ENCODE measurements around the gene PRUNE2. TPM values are rescaled to one million over a fixed set of nuclear protein-coding genes. Genes with fewer than 3 reads are reported as not detected.
A peak's percentile ranks its signal among the peaks of the same experiment; 100 is the strongest.

The PRUNE2 gene
- total and polyA plus RNA-seq, 5 experiments from 2014 or later = not detected

GRCh38 chr9:76665458-76665857 lies 240.5 kb downstream of the PRUNE2 start:
- Mint-ChIP-seq H3K4me1 (peaks cover 0 to 10% (median 0%) of the 10 kb centered on the region in 4 donors), H3K36me3 (no peaks in the 10 kb centered on the region), H3K4me3 (no peak overlapping the region), H3K27ac (no peak overlapping the region), H3K27me3 (peaks cover 0 to 16% (median 2%) of the 10 kb centered on the region in 5 donors), H3K9me3 (no peaks in the 10 kb centered on the region)
- ATAC-seq = no peak
- POLR2A ChIA-PET = no interaction called here
- DNase-seq = no peak

DNA sequence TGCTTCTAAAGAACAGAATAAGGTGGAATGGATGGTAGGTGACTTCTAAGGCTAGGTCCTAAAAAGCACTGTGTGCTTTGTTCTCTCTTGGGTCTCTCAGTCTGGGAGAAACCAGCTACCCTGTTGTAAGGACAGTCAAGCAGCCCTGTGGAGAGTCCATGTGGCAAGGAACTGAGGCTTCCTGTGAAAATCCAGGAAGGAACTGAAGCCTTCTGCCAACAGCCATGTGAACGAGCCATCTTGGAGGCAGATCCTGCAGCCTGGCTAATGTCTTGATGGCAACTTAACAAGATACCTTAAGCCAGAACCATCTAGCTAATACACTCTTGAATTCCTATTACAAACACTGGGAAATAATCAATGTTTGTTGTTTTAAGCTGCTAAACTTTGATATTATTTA lies 241.8 kb downstream of the PRUNE2 start:
- Mint-ChIP-seq H3K36me3 (no peaks in the 10 kb centered on the region), H3K9me3 (no peaks in the 10 kb centered on the region), H3K4me3 (no peak overlapping the region), H3K27me3 (peaks cover 0 to 16% (median 2%) of the 10 kb centered on the region in 5 donors), H3K4me1 (peaks cover 0 to 10% (median 0%) of the 10 kb centered on the region in 4 donors), H3K27ac (no peak overlapping the region)
- DNase-seq (no peak), ATAC-seq (no peak)
- POLR2A ChIA-PET = no interaction called here

GRCh38 chr9:76662476-76663281 lies 243.2 kb downstream of the PRUNE2 start:
- Mint-ChIP-seq H3K27me3 (peaks cover 0 to 12% (median 1%) of the 10 kb centered on the region in 5 donors), H3K27ac (no peak overlapping the region), H3K4me1 (peaks cover 0 to 19% (median 4%) of the 10 kb centered on the region in 4 donors), H3K9me3 (no peaks in the 10 kb centered on the region), H3K36me3 (no peaks in the 10 kb centered on the region), H3K4me3 (peak overlapping the region in 1 of 10 donors; percentile 2)
- DNase-seq = no peak
- no peak for ATAC-seq
- POLR2A ChIA-PET = no interaction called here

GRCh38 chr9:76658510-76659231 lies 247.2 kb downstream of the PRUNE2 start:
- Mint-ChIP-seq H3K27ac (no peak overlapping the region), H3K4me3 (no peak overlapping the region), H3K27me3 (peaks cover 0 to 1% (median 0%) of the 10 kb centered on the region in 5 donors), H3K9me3 (no peaks in the 10 kb centered on the region), H3K36me3 (no peaks in the 10 kb centered on the region), H3K4me1 (peaks cover 2 to 51% (median 15%) of the 10 kb centered on the region in 4 donors)
- POLR2A ChIA-PET = no interaction called here
- peak in 3 of 10 donors; percentile 12 to 28 (median 22) for DNase-seq
- ATAC-seq = peak; percentile 65 to 68

DNA sequence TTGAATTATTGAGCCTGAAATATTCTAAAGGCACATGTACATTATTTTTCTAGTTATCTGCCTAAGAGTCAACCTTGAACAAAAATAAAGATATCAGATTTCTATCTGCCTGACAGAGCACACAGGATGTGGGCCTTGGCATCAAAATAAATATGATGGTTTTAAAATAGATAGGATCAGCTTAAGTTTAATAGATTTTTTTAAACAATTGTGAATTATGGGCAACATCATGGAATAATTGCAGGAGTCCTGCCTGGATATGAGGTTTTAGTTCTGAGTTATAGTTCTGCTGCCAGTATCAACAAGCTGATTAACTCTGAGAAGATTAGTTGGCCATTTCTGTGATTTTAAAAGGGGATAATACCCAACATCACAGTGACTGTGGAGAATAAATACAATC lies 248.6 kb downstream of the PRUNE2 start:
- Mint-ChIP-seq H3K27ac (peak overlapping the region in 1 of 10 donors; percentile 55), H3K27me3 (peaks cover 0 to 1% (median 0%) of the 10 kb centered on the region in 5 donors), H3K4me3 (no peak overlapping the region), H3K9me3 (no peaks in the 10 kb centered on the region), H3K4me1 (peaks cover 2 to 54% (median 18%) of the 10 kb centered on the region in 4 donors), H3K36me3 (no peaks in the 10 kb centered on the region)
- ATAC-seq (no peak), DNase-seq (no peak)
- POLR2A ChIA-PET = no interaction called here

DNA sequence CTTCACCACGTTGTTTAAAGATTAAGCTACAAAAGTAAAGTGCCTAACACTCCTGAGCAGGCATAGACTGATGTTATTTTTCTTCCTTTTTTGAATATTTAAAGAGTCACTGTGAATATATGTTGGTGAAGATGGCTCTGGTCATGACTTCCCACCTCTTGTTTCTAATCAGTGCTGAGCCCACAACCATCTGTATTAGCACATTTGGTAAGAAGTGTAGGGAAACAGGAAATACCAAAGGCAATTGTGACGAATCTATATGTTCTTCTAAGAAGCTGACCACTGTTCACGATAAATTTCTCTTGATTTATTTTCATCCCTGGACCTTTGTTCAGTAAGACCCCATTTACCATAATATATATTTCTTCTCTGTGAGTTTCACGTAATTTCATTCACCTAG lies 249.9 kb downstream of the PRUNE2 start:
- H3K4me3 Mint-ChIP-seq = no peak overlapping the region
- no peaks in the 10 kb centered on the region for H3K9me3 Mint-ChIP-seq
- peak overlapping the region in 1 of 10 donors; percentile 55 for H3K27ac Mint-ChIP-seq
- POLR2A ChIA-PET = no interaction called here
- no peak for DNase-seq
- ATAC-seq = no peak
- H3K4me1 Mint-ChIP-seq = peaks cover 5 to 67% (median 30%) of the 10 kb centered on the region in 4 donors
- H3K27me3 Mint-ChIP-seq = peaks cover 0 to 1% (median 0%) of the 10 kb centered on the region in 5 donors
- no peaks in the 10 kb centered on the region for H3K36me3 Mint-ChIP-seq

- H3K4me1 Mint-ChIP-seq = peaks cover 8 to 73% (median 37%) of the 10 kb centered on the region in 4 donors
- H3K9me3 Mint-ChIP-seq = no peaks in the 10 kb centered on the region
- peak overlapping the region in 7 of 10 donors; percentile 2 to 72 (median 55) for H3K27ac Mint-ChIP-seq
- H3K36me3 Mint-ChIP-seq = no peaks in the 10 kb centered on the region
- no peak for DNase-seq
- peaks cover 0 to 1% (median 0%) of the 10 kb centered on the region in 5 donors for H3K27me3 Mint-ChIP-seq
- POLR2A ChIA-PET = no interaction called here
- ATAC-seq = peak in 1 of 2 donors; percentile 38
- H3K4me3 Mint-ChIP-seq = peak overlapping the region in 2 of 10 donors; percentile 36 to 64
These were observed 250.8 kb downstream of the PRUNE2 start for GRCh38 chr9:76655121-76655541.

DNA sequence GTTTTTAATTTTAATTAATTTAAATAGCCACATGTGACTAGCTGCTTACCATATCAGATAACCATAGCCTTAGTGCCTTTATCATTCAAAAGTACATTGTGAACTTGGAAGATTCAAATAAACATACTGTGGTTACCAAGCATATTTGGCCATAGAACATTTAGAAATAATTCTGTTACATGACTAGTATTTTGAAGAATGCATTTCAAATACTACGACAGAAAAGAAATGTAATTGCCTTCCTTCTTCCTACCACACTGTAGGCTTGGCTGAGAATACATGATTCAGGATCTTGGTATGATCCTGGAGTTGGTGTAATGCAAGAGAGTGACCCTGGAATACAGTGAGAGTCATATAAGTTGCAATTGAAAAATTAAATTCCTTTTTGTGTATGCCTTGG lies 251.3 kb downstream of the PRUNE2 start:
- Mint-ChIP-seq H3K4me1 (peaks cover 8 to 73% (median 37%) of the 10 kb centered on the region in 4 donors), H3K27me3 (peaks cover 0 to 1% (median 0%) of the 10 kb centered on the region in 5 donors), H3K27ac (peak overlapping the region in 4 of 10 donors; percentile 2 to 55 (median 17)), H3K9me3 (no peaks in the 10 kb centered on the region), H3K4me3 (peak overlapping the region in 1 of 10 donors; percentile 36), H3K36me3 (no peaks in the 10 kb centered on the region)
- no peak for ATAC-seq
- POLR2A ChIA-PET = no interaction called here
- no peak for DNase-seq

- ATAC-seq (no peak), DNase-seq (no peak)
- Mint-ChIP-seq H3K4me1 (peaks cover 8 to 73% (median 37%) of the 10 kb centered on the region in 4 donors), H3K27me3 (peaks cover 0 to 1% (median 0%) of the 10 kb centered on the region in 5 donors), H3K36me3 (no peaks in the 10 kb centered on the region), H3K27ac (no peak overlapping the region), H3K4me3 (no peak overlapping the region), H3K9me3 (no peaks in the 10 kb centered on the region)
- POLR2A ChIA-PET = no interaction called here
These were observed 251.9 kb downstream of the PRUNE2 start for GRCh38 chr9:76654051-76654461.

DNA sequence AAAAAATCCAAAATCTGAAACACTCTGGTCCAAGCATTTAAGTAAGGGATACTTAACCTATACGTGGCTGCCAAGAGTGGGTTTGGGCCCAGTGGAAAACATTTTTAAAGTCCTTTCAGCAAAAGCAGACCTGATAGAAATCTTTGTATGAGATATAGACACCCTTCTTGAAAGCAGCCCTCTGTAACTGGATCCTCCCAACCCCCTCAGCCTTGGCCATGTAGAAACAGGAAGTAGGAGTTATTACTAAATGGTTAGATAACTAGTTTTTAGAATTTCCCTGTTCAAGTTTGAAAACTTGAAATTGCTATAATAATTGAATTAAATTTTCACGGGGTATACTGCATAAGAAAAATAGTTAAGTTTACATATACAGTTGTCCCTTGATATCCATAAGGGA lies 253.0 kb downstream of the PRUNE2 start:
- Mint-ChIP-seq H3K4me1 (peaks cover 8 to 66% (median 32%) of the 10 kb centered on the region in 4 donors), H3K36me3 (no peaks in the 10 kb centered on the region), H3K9me3 (no peaks in the 10 kb centered on the region), H3K27me3 (no peaks in the 10 kb centered on the region), H3K27ac (peak overlapping the region in 1 of 10 donors; percentile 1), H3K4me3 (no peak overlapping the region)
- ATAC-seq = no peak
- POLR2A ChIA-PET = no interaction called here
- DNase-seq = no peak

DNA sequence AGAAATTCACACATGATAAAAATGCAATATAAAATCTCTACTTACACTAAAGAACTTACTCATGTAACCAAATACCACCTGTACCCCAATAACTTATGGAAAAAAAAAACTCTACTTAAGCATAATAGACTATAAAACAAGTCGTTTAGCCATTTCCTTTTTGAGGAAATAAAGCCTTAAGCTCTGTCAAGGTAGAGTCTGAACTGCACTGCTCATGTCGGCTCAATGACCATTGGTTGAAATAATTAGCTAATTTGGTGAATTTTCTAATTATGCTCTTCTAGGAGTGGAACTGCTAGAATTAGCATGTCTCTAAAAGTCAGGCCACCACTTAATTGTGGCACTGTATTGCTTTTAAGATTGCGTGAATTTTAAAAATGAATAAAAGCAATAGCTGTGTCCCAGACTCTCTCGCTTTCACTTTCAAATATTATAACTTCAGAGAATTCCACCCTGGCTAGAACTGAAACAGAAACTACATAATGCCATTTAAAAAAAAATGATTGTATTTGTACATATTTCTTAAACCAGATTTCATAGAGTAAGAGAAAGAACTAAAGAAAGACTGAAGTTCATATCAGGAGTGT lies 254.7 kb downstream of the PRUNE2 start:
- Mint-ChIP-seq H3K27ac (peak overlapping the region in 9 of 10 donors; percentile 29 to 85 (median 69)), H3K4me3 (peak overlapping the region; percentile 71 to 83 (median 78)), H3K27me3 (no peaks in the 10 kb centered on the region), H3K4me1 (peaks cover 8 to 49% (median 31%) of the 10 kb centered on the region in 4 donors), H3K9me3 (no peaks in the 10 kb centered on the region), H3K36me3 (no peaks in the 10 kb centered on the region)
- ATAC-seq (peak; percentile 40 to 46), DNase-seq (peak in 2 of 10 donors; percentile 8 to 11)
- POLR2A ChIA-PET = no interaction called here

DNA sequence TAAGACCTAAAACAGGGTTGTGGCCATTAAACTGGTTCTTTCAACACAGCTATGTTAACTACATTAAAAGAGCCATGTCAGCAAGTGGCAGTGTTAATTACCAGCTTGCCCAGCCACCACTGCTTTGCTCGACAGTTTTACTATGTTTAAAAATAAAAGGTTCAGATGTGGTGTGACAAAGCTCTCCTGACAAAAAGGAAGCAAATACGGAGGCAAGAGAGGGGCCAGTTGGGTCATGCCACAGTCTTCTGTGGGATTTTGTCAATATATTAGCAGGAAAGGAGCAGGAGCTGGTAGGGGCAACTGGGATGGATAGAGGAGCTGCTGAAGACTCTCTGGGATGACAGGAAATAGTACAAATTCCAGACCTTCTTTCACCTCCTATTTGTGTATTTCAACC lies 255.2 kb downstream of the PRUNE2 start:
- POLR2A ChIA-PET = no interaction called here

More for the DNA sequence above, 255.2 kb downstream of the PRUNE2 start:
- no peaks in the 10 kb centered on the region for H3K27me3 Mint-ChIP-seq
- no peaks in the 10 kb centered on the region for H3K36me3 Mint-ChIP-seq
- H3K27ac Mint-ChIP-seq = peak overlapping the region in 9 of 10 donors; percentile 29 to 85 (median 69)
- DNase-seq (no peak), ATAC-seq (peak in 1 of 2 donors; percentile 6)
- peak overlapping the region; percentile 71 to 83 (median 78) for H3K4me3 Mint-ChIP-seq
- H3K4me1 Mint-ChIP-seq = peaks cover 8 to 45% (median 31%) of the 10 kb centered on the region in 4 donors
- no peaks in the 10 kb centered on the region for H3K9me3 Mint-ChIP-seq

All from naive thymus-derived CD8-positive, alpha-beta T cell (primary cell).